ENCODE measurements around the gene CPLX3. TPM values are rescaled to one million over a fixed set of nuclear protein-coding genes. Genes with fewer than 3 reads are reported as not detected.
A peak's percentile ranks its signal among the peaks of the same experiment; 100 is the strongest.

The CPLX3 gene
- total RNA-seq, 1 experiment from 2014 or later, result not detected

DNA sequence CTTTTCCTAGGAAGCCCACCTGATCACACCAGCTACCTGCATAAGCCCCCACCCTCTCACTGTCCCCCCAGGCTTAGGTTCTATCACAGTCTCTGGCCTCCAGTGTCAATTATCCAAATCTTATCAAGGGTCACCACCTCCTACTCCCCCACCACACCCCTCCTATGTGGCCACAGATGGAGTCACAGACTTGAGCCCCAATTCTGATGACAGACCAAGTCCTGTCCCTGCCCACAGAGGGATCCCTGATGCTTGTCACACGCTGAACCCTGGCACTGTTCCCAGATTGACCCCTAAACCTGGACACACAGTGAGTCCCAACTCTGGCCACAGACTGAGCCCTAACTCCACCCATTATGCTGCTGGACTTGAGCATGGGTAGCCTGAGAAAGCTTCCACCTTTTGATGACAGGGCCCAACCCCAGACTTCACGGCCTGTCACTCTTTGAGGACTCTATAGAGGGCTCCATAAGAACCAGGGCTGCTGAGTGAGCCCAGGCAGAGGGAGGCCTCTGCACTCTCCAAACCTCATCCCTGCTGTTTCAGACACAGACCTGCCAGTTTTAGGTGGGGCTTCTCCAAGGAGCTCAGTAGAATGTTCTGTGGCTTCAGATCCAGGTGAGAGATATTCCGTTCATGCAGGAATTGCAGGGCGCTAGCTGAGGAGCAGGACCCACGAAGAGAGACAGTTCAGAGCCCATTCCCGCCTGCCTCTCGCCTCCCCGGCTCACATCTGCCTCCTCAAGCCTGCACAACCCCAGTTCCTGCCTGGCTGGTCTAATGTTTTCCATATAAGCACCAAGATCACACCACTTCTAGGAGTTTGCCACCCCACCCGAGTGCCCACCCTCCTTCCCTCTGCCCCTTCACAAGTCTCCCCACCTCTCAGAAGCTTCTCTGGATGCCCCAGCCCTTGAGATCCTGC, 14.7 kb downstream of the CPLX3 start:
- no peak for DNase-seq
- Mint-ChIP-seq H3K9me3 (no peaks in the 10 kb centered on the region), H3K27ac (peak overlapping the region in 1 of 3 experiments; percentile 7; a peak in 2 of 7 replicates)

More for the DNA sequence above, 14.7 kb downstream of the CPLX3 start:
- Histone ChIP-seq H4K5ac (ENCODE audit: insufficient read length, low read depth, low read length) (no peak overlapping the region), H3K56ac (ENCODE audit: insufficient read length, low read depth, low read length) (no peak overlapping the region), H3K14ac (ENCODE audit: insufficient read depth, low read length) (no peak overlapping the region), H2BK5ac (ENCODE audit: insufficient read length, low read length) (no peak overlapping the region), H2AK5ac (ENCODE audit: insufficient read length, low read length) (no peak overlapping the region), H2BK12ac (ENCODE audit: insufficient read length, low read depth, low read length) (no peak overlapping the region), H3K4me2 (ENCODE audit: insufficient read depth, insufficient read length, low read length) (no peak overlapping the region), H3T11ph (ENCODE audit: low read length) (no peak overlapping the region), H3K79me2 (ENCODE audit: insufficient read depth, low read length) (no peaks in the 10 kb centered on the region), H3K27ac (ENCODE audit: insufficient read length, low read depth, low read length) (no peak overlapping the region), H3K4ac (ENCODE audit: low read depth, low read length) (no peak overlapping the region), H3K9me3 (ENCODE audit: control insufficient read depth, low read depth, low read length) (no peaks in the 10 kb centered on the region), H4K20me1 (ENCODE audit: control insufficient read depth, insufficient read depth, insufficient read length) (peaks cover 3% of the 10 kb centered on the region), H2BK120ac (ENCODE audit: low read depth, low read length, poor library complexity, severe bottlenecking) (no peak overlapping the region), H4K8ac (replicated peaks; ENCODE audit: insufficient read length, low read depth, low read length) (no peak overlapping the region), H3K9ac (ENCODE audit: extremely low read depth, insufficient read length, low read length) (no peak overlapping the region), H3K4me1 (ENCODE audit: insufficient read depth, low read length) (no peaks in the 10 kb centered on the region; the same call in 1 of the 2 replicates), H2BK20ac (ENCODE audit: low read depth, low read length, poor library complexity, severe bottlenecking) (no peak overlapping the region), H2AFZ (ENCODE audit: low read length) (no peak overlapping the region), H3K79me1 (ENCODE audit: insufficient read depth, low read depth, low read length, poor library complexity, severe bottlenecking) (no peaks in the 10 kb centered on the region), H2BK15ac (ENCODE audit: low read depth, low read length) (no peak overlapping the region), H3K18ac (ENCODE audit: insufficient read length, low read depth, low read length) (no peak overlapping the region), H3K27me3 (ENCODE audit: insufficient read depth, low read length) (no peaks in the 10 kb centered on the region), H3K23me2 (ENCODE audit: insufficient read length, low read depth, low read length, poor library complexity, severe bottlenecking) (peaks cover 6% of the 10 kb centered on the region), H4K91ac (ENCODE audit: insufficient read length, low read depth, low read length) (no peak overlapping the region), H3K23ac (ENCODE audit: insufficient read length, low read depth, low read length) (no peak overlapping the region)
- Mint-ChIP-seq H3K4me1 (peaks cover 20 to 35% of the 10 kb centered on the region in 2 experiments), H3K4me3 (peak overlapping the region; percentile 30 to 90), H3K27me3 (ENCODE audit: low read depth) (no peaks in the 10 kb centered on the region), H3K36me3 (ENCODE audit: insufficient read depth in 1 of 3, low read depth in 3 of 3) (peaks cover 7 to 37% (median 37%) of the 10 kb centered on the region in 3 experiments)
- TF ChIP-seq, protein P1, sequence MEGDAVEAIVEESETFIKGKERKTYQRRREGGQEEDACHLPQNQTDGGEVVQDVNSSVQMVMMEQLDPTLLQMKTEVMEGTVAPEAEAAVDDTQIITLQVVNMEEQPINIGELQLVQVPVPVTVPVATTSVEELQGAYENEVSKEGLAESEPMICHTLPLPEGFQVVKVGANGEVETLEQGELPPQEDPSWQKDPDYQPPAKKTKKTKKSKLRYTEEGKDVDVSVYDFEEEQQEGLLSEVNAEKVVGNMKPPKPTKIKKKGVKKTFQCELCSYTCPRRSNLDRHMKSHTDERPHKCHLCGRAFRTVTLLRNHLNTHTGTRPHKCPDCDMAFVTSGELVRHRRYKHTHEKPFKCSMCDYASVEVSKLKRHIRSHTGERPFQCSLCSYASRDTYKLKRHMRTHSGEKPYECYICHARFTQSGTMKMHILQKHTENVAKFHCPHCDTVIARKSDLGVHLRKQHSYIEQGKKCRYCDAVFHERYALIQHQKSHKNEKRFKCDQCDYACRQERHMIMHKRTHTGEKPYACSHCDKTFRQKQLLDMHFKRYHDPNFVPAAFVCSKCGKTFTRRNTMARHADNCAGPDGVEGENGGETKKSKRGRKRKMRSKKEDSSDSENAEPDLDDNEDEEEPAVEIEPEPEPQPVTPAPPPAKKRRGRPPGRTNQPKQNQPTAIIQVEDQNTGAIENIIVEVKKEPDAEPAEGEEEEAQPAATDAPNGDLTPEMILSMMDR (conservative IDR thresholded peaks at IDR 0.05), result no peak
- WGBS (ENCODE audit: extremely low coverage, insufficient read length, low lambda C conversion rate), result no CpG with 5 or more reads among the region's 9 CpGs

All from H9 (cell line).